CD14-positive monocyte (primary cell): ENCODE results near the gene MRPL30. TPM values are rescaled to one million over a fixed set of nuclear protein-coding genes. Genes with fewer than 3 reads are reported as not detected.
A peak's percentile ranks its signal among the peaks of the same experiment; 100 is the strongest.
"Not testable (repeated sequence)": the region's sequence is repeated elsewhere in the genome, so short reads cannot be mapped to it uniquely, and the experiment has no call there.

ENCODE experiments used
- DNase-seq, 3 donors: peaks; one replicate each; pipeline ENCODE4 v3.0.0-alpha.2; 2011 to 2022
- H2AFZ ChIP-seq: 2 replicates; pipeline ENCODE4 v1.6.0; 2012; ENCODE audit warnings: mild to moderate bottlenecking, low read depth, low read length, inconsistent platforms; ENCODE audit not compliant: insufficient read depth, poor library complexity, severe bottlenecking
- H3K27ac ChIP-seq, 2 donors: 1 replicate in 1 of 2; 2 replicates in 1 of 2; pipeline ENCODE4 v1.5.1; 2012 to 2013; ENCODE audit warnings: low read length in 2 of 2, control low read depth in 1 of 2, inconsistent platforms in 1 of 2, low read depth in 1 of 2, mild to moderate bottlenecking in 1 of 2
- H3K27me3 ChIP-seq, 2 donors: one replicate each; pipeline versions ENCODE4 v1.6.0 to v1.6.1; 2011 to 2013; ENCODE audit warnings: low read length in 2 of 2; ENCODE audit not compliant: control insufficient read depth in 2 of 2, insufficient read depth in 2 of 2
- H3K36me3 ChIP-seq, 2 donors: replicated peaks in 1 of 2; 1 replicate in 1 of 2; 2 replicates in 1 of 2; pipeline versions ENCODE4 v1.5.1 to v1.6.1; 2012 to 2013; ENCODE audit warnings: low read length in 2 of 2, control low read depth in 1 of 2, inconsistent platforms in 1 of 2, mild to moderate bottlenecking in 1 of 2; ENCODE audit not compliant: insufficient read depth in 2 of 2, control insufficient read depth in 1 of 2
- H3K4me1 ChIP-seq, 2 donors: 1 replicate in 1 of 2; 2 replicates in 1 of 2; pipeline versions ENCODE4 v1.5.1 to v1.6.1; 2012 to 2013; ENCODE audit warnings: low read length in 2 of 2, control low read depth in 1 of 2, inconsistent platforms in 1 of 2, mild to moderate bottlenecking in 1 of 2, moderate library complexity in 1 of 2; ENCODE audit not compliant: insufficient read depth in 2 of 2, control insufficient read depth in 1 of 2
- H3K4me2 ChIP-seq: replicated peaks from 2 replicates; pipeline ENCODE3; 2012; ENCODE audit warnings: low read length, moderate library complexity, mild to moderate bottlenecking; ENCODE audit not compliant: poor library complexity, severe bottlenecking; ENCODE audit errors: extremely low read depth
- H3K4me3 ChIP-seq, 3 experiments: fragments of 200-600 bp in 1 of 3; sonication (generic) in 1 of 3; replicated peaks in 1 of 3; 1 replicate in 2 of 3; 2 replicates in 1 of 3; pipeline ENCODE4 v1.5.1; 2011 to 2013; ENCODE audit warnings: low read length in 3 of 3, mild to moderate bottlenecking in 3 of 3, control low read depth in 2 of 3, low read depth in 2 of 3, inconsistent platforms in 1 of 3, moderate library complexity in 1 of 3
- H3K79me2 ChIP-seq: 2 replicates; pipeline ENCODE4 v1.6.0; 2012; ENCODE audit warnings: mild to moderate bottlenecking, control low read depth, inconsistent platforms, low read length, moderate library complexity; ENCODE audit not compliant: insufficient read depth
- H3K9ac ChIP-seq: 2 replicates; pipeline ENCODE4 v1.6.0; 2017; ENCODE audit warnings: low read length, mild to moderate bottlenecking; ENCODE audit not compliant: insufficient read depth, poor library complexity, severe bottlenecking
- H3K9me3 ChIP-seq, 2 donors: replicated peaks in 1 of 2; 1 replicate in 1 of 2; 2 replicates in 1 of 2; pipeline versions ENCODE4 v1.5.1 to v1.6.1; 2012 to 2013; ENCODE audit warnings: low read length in 2 of 2, control low read depth in 1 of 2; ENCODE audit not compliant: control insufficient read depth in 1 of 2, insufficient read depth in 1 of 2
- H4K20me1 ChIP-seq: 2 replicates; pipeline ENCODE4 v1.6.0; 2012; ENCODE audit warnings: mild to moderate bottlenecking, low read length, control low read depth, moderate library complexity; ENCODE audit not compliant: insufficient read depth
- H3K27ac Mint-ChIP-seq, 7 donors: one replicate each; pipeline ENCODE4 v1.8.0; 2020; ENCODE audit warnings: mild to moderate bottlenecking in 7 of 7, mixed read lengths in 7 of 7, moderate library complexity in 6 of 7, inconsistent platforms in 2 of 7
- H3K27me3 Mint-ChIP-seq, 3 donors: one replicate each; pipeline ENCODE4 v1.8.0; 2021 to 2022; ENCODE audit warnings: low read depth in 3 of 3, mild to moderate bottlenecking in 3 of 3, mixed read lengths in 3 of 3, moderate library complexity in 3 of 3, inconsistent platforms in 1 of 3
- H3K36me3 Mint-ChIP-seq, 2 donors: one replicate each; pipeline ENCODE4 v1.8.0; 2020; ENCODE audit warnings: mixed read lengths in 2 of 2, inconsistent platforms in 1 of 2, mild to moderate bottlenecking in 1 of 2
- H3K4me1 Mint-ChIP-seq: one replicate; pipeline ENCODE4 v1.8.0; 2020; ENCODE audit warnings: mild to moderate bottlenecking, mixed read lengths
- H3K4me3 Mint-ChIP-seq, 2 donors: one replicate each; pipeline ENCODE4 v1.8.0; 2020; ENCODE audit warnings: mild to moderate bottlenecking in 2 of 2, mixed read lengths in 2 of 2, moderate library complexity in 1 of 2
- H3K9me3 Mint-ChIP-seq, 7 donors: one replicate each; pipeline ENCODE4 v1.8.0; 2020 to 2022; ENCODE audit warnings: mixed read lengths in 7 of 7, mild to moderate bottlenecking in 6 of 7, moderate library complexity in 6 of 7, inconsistent platforms in 2 of 7
- WGBS: methylation state at CpG from one replicate; pipeline ENCODE4 v1.1.5; 2013; ENCODE audit warnings: missing lambda C conversion rate; ENCODE audit not compliant: insufficient coverage; 5-methylcytosine and 5-hydroxymethylcytosine counted together
- intact Hi-C, 2 donors: fragments of 100-400 bp; cut with micrococcal nuclease; formaldehyde crosslinking; loops; one replicate each; pipeline versions ENCODE4 v1.15.0 to v1.15.1; 2023
- polyA minus RNA-seq: library from RNA; depleted of rRNA, polyadenylated mRNA; stranded (reverse); fragments of >200 nt; gene quantifications from 2 replicates; pipeline ENCODE4 v1.2.3, GENCODE V29; 2012
- polyA plus RNA-seq, 3 donors: library from polyadenylated mRNA; depleted of rRNA in 1 of 3; unstranded in 2 of 3; stranded (reverse) in 1 of 3; fragments of 300-500 nt in 2 of 3; fragments of >200 nt in 1 of 3; fragmentation: Illumina TruSeq in 2 of 3; gene quantifications; 1 replicate in 2 of 3; 2 replicates in 1 of 3; pipeline ENCODE4 v1.2.3, GENCODE V29; 2012 to 2021
- total RNA-seq, 12 experiments: library from RNA in 1 of 12; stranded (reverse) in 1 of 12; fragments of 120-200 nt in 1 of 12; gene quantifications; one replicate each; pipeline ENCODE4 v1.2.4 and lab custom pipeline; 2013 to 2026; ENCODE audit warnings: mixed read lengths in 6 of 12, inconsistent platforms in 1 of 12
- TF ChIP-seq, protein P1 (sequence below): fragments of 200-600 bp; IDR thresholded peaks from one replicate; pipeline ENCODE4 v1.8.0; 2022; ENCODE audit warnings: antibody characterized with exemption, mild to moderate bottlenecking

Gene MRPL30
- 25.6 TPM for total RNA-seq (2013)
- 10 to 100 TPM in 1 of 3 donors, 1 to 10 TPM in 2; 6.3 to 14.2 (median 9.7) TPM for polyA plus RNA-seq
- 8.7 and 15.0 TPM in 2 replicates for polyA minus RNA-seq
- 7.4 to 27.5 (median 16.9) reads per million in 11 experiments for total RNA-seq (lab: John Stamatoyannopoulos, UW)

DNA sequence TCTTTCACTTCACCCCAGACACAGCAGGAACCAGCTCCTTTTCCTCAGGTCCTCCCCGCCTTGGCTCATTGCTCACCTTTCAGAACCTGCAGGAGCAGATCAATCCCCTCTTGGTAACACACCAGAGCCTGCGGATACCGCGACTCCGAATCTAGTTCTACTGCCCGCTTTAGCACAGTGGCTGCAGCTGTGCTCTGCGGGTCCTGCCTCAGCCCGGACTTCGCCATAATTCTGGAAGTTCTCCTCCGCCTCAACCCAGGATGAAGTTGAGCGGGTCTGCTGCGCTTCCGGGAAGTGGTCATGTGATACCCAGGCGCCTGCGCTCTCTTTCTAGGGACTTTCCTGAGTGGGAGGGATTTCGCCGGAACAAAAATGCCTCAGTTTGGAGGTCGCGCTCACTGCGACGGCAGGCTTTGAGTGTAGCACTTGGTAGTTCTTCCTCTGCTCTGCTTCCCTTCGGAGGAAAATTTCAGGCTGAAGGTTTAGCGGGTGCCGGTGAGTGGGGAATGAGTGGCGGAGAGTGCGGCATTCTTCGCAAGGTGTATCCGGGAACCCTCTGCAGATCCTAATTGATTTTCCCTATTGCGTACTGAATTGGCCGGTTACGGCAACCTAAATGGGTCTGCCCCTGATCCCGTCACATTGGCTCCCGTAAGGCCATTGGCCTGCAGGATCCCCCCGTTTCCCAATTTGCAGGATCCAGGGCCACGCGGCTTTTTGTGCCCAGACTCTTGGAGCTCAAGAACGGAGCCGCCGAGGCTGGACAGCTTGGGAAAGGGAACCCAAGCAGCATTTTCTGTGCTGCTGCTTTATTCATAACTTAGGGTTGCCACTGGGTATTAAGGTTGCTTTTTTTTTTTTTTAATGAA is at the start of gene MRPL30, which contains the start of gene MITD1:
MRPL30 (plus strand) TSS at position 430 of the 869 bp plus-strand sequence. CDS start 5,020 bp downstream, outside the sequence.
MITD1 (minus strand) TSS at position 304 of the 869 bp plus-strand sequence; CDS start at position 227, 77 bp downstream.
- intact Hi-C loops = loop anchor here (1.0 to 10.0 kb wide), 4 partner anchors 152 to 574 kb away; partner anchors contain the start of genes COA5 (in 1 of the 2), REV1 (in 1 of the 2), TXNDC9 (in 1 of the 2) and UNC50 (in 1 of the 2)
- peak; percentile 92 to 95 (median 94) for DNase-seq
- Histone ChIP-seq H3K9me3 (no peaks in the 10 kb centered on the region), H3K79me2 (peaks cover 96% of the 10 kb centered on the region), H3K9ac (peak within 1 kb of the TSS; percentile 74), H3K27me3 (no peaks in the 10 kb centered on the region), H3K36me3 (no peaks in the 10 kb centered on the region), H2AFZ (peak within 1 kb of the TSS; percentile 91), H3K4me1 (peaks cover 24 to 31% of the 10 kb centered on the region in 2 donors), H3K4me3 (peak within 1 kb of the TSS; percentile 82 to 95 (median 95)), H4K20me1 (peaks cover 33% of the 10 kb centered on the region), H3K27ac (peak within 1 kb of the TSS; percentile 82 to 94), H3K4me2 (peak within 1 kb of the TSS; percentile 89)
- peaks cover 2 to 6% of the 10 kb centered on the region in 2 donors for H3K36me3 Mint-ChIP-seq
- H3K4me1 Mint-ChIP-seq = peaks cover 48% of the 10 kb centered on the region
- TF ChIP-seq, protein P1, sequence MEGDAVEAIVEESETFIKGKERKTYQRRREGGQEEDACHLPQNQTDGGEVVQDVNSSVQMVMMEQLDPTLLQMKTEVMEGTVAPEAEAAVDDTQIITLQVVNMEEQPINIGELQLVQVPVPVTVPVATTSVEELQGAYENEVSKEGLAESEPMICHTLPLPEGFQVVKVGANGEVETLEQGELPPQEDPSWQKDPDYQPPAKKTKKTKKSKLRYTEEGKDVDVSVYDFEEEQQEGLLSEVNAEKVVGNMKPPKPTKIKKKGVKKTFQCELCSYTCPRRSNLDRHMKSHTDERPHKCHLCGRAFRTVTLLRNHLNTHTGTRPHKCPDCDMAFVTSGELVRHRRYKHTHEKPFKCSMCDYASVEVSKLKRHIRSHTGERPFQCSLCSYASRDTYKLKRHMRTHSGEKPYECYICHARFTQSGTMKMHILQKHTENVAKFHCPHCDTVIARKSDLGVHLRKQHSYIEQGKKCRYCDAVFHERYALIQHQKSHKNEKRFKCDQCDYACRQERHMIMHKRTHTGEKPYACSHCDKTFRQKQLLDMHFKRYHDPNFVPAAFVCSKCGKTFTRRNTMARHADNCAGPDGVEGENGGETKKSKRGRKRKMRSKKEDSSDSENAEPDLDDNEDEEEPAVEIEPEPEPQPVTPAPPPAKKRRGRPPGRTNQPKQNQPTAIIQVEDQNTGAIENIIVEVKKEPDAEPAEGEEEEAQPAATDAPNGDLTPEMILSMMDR = no peak
- H3K27ac Mint-ChIP-seq = peak within 1 kb of the TSS; percentile 96 to 99 (median 98)
- H3K9me3 Mint-ChIP-seq = no peaks in the 10 kb centered on the region
- H3K4me3 Mint-ChIP-seq = peak within 1 kb of the TSS; percentile 97 to 100
- H3K27me3 Mint-ChIP-seq = peaks cover 0 to 1% (median 0%) of the 10 kb centered on the region in 3 donors
- 0% methylated on average over 39 of the region's 39 CpGs for WGBS

DNA sequence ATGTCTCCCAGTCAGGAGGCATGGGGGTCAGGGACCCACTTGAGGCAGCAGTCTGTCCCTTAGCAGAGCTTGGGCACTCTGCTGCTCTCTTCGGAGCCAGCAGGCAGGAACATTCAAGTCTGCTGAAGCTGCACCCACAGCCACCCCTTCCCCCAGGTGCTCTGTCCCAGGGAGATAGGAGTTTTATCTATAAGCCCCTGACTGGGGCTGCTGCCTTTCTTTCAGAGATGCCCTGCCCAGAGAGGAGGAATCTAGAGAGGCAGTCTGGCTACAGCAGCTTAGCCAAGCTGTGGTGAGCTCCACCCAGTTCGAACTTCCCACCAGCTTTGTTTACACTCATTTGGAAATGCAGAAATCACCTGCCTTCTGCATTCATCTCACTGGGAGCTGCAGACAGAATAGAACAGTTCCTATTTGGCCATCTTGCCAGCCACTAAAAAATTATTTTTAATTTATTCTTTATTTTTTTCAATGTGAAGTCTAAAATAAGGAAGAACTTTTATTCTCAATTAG is 45.9 kb upstream of the MRPL30 start:
- H3K9me3 ChIP-seq, H3K79me2 ChIP-seq, DNase-seq, H2AFZ ChIP-seq, H3K4me3 Mint-ChIP-seq, intact Hi-C loops, H3K27ac Mint-ChIP-seq, H3K27ac ChIP-seq, H3K27me3 ChIP-seq, H3K4me2 ChIP-seq, H3K27me3 Mint-ChIP-seq, H3K9ac ChIP-seq, H3K4me3 ChIP-seq, H3K36me3 ChIP-seq, H3K36me3 Mint-ChIP-seq, H4K20me1 ChIP-seq: not testable (repeated sequence)
- Mint-ChIP-seq H3K4me1 (peaks cover 25% of the 10 kb centered on the region), H3K9me3 (peaks cover 18 to 39% (median 27%) of the 10 kb centered on the region in 7 donors)
- peaks cover 5 to 19% of the 10 kb centered on the region in 2 donors for H3K4me1 ChIP-seq
- WGBS = 100% methylated on average over 1 of the region's 2 CpGs
